ENCODE results near the gene SLC22A17. TPM values are rescaled to one million over a fixed set of nuclear protein-coding genes. Genes with fewer than 3 reads are reported as not detected.

SLC22A17 gene
- total and polyA plus RNA-seq, 2 of the 13 experiments (the other 11 are each of a cell fraction or from before 2014, with no cell fraction given), result 0.95 to 1.1 TPM

- TF ChIP-seq NR3C1 (CRISPR knock-in tag; IDR thresholded peaks at IDR 0.05) (no peak), NR1H2 (CRISPR knock-in tag; IDR thresholded peaks at IDR 0.05; ENCODE audit: borderline replicate concordance, low read depth) (no peak), NFAT5 (CRISPR knock-in tag; IDR thresholded peaks at IDR 0.05) (no peak), ZNF576 (CRISPR knock-in tag; IDR thresholded peaks at IDR 0.05) (no peak), TRIM24 (CRISPR knock-in tag; IDR thresholded peaks at IDR 0.05) (no peak), LRRFIP1 (CRISPR knock-in tag; conservative IDR thresholded peaks at IDR 0.05) (no peak), EHMT2 (IDR thresholded peaks at IDR 0.05; ENCODE audit: borderline replicate concordance, low read depth, low read length) (no peak), ZBTB49 (CRISPR knock-in tag; IDR thresholded peaks at IDR 0.05; ENCODE audit: borderline replicate concordance) (no peak), NFATC3 (CRISPR knock-in tag; IDR thresholded peaks at IDR 0.05) (no peak), ZNF768 (CRISPR knock-in tag; IDR thresholded peaks at IDR 0.05) (peak; percentile 45; the same call in 1 of the 2 replicates), ARHGAP35 (CRISPR knock-in tag; IDR thresholded peaks at IDR 0.05; ENCODE audit: borderline replicate concordance) (0 out of 2 replicates have a peak, but pooled peaks have one; percentile 29), ZFP91 (CRISPR knock-in tag; IDR thresholded peaks at IDR 0.05; ENCODE audit: borderline replicate concordance) (no peak)
Measured at GRCh38 chr14:23375527-23376251, 23.0 kb upstream of the SLC22A17 start (continued).
